Stimulated activated CD8-positive, alpha-beta memory T cell treated with anti-CD3 and anti-CD28 coated beads, Interleukin-4, amount 100 ng/mL, for 1 hour (primary cell): ENCODE measurements around the gene KRT8.
"Not testable (repeated sequence)": the region's sequence is repeated elsewhere in the genome, so short reads cannot be mapped to it uniquely, and the experiment has no call there.

Source experiments
- DNase-seq, 2 donors: peaks; one replicate each; pipeline ENCODE4 v3.0.0-alpha.2; 2020; ENCODE audit warnings: low read depth in 2 of 2, low spot score in 1 of 2

KRT8 gene

DNA sequence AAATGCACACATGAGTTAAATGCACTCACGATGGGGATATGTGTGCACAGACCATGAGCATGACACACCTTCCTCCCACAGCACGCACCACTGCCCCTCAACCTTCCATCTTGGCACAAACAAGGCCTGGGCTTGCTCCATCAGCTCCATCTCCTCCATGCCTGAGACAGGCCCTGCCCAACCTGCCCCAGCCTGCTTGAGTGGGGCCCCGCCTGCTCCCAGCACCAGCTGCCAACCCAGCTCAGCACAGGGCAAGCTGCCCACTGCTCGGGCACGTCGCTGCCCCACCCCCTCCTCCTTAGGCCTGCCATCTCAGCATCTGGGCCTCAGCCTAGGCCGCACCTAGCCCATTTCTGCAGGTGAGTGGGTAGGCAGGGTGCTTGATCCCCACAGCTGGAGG, 28.5 kb downstream of the KRT8 start:
- DNase-seq: no peak

DNA sequence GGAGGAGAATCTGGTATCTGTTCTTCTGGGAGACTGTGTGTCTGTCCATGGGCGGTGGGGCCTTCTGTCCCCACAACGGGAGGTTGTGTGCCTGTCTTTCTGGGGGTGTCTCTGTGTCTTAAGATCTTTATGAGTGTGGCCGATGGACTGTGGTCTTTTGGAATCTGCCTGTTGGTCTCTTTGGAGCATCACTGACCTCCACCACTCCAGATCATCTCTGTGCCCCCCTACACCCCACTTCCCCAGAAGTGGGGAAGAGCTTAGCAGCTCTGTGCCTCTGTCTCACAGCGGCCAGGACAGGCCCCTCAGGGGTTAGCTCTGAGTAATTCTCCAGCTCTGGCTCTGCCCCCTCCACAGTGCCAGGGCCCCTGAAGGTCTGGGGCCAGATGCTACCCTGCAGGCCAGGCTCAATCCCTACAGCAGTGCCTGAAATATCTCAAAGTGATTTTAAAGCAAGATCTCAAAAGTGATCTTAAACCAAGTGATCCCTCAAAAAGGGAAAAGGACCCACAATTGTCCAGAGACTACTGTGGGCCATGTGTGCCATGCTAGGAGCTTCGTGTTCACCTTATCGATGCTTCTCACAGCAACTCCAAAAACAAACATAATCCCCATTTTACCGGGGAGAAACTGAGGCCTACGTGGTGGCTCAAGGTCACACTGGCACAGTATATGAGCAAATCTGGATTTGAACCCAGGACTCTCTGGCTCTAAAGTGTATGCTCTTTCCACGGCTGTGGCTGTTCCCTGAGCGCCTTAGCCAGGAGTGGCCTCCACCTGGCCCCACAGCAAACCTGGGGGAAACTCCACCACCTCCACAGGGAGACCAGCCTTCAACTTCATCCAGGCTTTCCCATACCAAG, 30.1 kb downstream of the KRT8 start:
- no peak for DNase-seq

DNA sequence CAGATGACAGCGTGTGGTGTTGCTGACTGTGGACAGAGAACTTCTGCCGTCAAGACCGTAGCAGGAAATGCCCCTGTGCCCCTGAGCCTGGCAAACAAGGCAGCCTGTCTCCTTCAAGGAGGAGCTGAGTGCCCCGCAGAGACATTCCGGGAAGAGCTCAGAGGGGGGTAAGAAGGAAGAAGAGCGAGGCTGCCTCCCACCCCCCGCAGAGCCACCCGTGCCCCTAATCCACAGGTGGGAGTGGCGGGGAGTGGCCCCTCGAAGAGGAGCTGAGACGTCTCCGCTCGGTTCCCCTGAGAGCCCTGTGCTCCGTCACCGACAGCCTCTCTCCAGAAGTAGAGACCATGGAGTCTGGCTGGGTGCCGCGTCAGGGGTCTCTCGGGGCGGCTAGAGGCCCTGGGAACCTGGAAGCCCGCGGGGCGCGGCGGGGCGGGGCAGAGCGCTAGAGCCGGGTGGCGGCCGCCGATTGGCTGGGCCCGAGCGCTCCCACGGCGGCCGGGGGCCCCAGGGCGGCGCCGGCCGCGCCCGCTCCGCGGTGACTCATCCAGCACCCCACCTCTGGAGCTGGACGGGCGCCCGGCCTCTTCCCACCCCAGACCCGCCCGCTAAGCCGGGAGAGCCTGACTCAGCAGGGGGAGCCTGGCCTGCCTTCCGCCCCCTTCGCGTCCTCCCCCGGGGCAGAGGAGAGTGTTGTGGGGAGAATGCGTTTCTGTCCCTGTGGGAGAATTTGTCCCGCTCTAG, 30.9 kb downstream of the KRT8 start:
- peak in 1 of 2 donors; percentile 37 for DNase-seq

DNA sequence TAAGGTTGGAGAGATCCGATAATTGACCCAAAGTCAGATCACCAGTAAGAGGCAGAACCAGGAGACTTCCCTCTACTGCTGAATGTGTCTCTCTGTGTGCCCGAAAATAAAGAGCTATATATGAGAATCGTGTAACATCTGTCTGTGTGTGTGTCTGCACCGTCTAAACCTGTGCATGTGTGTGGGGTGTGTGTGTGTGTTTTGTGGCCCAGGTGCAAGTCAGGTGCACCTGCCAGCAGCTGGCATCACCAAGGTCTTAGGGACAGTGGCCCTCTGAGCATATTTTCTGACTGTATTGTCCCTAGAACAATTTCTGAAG, 31.4 kb downstream of the KRT8 start:
- no peak for DNase-seq

DNA sequence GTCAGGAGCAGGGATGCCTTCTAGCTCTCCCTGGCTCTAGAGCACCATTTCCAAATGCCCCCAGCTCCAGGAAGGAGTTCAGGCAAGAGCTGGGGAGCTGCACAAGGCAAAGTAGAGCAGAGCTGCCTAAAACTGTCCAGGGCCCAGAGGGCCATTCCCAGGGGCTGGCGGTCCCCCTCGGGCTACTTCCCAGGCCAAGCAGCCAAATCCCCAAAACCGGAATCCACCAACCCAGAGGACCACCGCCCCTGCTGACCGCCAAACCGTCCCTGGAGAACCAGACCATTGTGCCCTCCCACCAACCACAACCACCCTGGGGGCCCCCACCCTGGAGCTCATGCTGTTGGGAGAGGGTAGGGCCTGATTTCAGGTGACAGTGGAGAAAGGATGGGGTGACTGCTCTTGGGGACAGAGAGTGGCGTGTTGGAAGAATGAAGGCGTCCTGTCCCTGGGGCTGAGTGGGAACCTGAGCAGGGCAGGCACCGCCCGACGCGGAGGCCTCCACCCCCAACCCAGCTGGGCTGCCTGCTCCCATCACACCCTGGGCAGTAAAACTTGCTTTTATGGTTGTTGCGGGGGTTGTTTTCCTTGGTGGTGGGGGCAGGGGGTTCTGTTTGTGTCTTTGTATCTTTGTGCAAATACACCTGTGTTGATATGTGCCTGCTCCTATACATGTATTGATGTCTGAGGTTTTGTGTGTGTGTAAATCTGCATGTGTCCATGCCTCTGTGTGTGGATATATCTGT, 32.1 kb downstream of the KRT8 start:
- no peak for DNase-seq

DNA sequence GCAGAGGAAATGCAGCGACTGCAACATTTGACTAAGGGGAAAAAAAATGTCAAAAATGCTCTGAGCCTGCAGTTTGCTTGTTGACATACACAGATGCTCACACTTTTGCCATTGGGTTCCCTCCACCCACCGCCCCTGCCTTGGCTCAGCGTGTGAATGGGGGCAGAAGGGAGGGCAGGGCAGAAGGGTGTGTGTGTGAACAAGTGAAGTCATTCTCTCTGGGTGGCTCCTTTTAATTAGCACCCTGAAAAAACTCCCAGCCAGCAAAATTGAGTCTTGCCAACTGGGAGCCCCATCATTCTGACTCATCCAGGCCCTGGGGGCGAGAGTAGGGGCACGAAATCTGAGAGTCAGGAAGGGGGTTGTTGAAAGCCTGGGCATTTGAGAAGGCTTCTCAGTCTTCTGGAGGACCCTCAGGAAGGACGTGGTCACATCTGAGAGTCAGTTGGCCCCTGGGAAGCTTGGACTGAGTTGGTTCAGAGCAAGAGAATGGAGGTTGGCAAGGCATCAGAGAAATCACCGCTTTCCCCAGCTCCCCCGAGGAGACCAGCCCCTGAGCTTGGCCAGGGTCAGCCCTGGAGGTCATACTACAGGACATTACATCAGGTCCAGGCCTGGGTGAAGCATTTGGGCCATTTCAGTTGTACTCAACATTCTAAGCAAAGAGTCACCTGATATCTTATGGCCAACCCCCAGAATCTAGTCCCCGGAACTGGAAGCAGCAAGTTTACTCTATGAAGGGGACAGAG, 33.4 kb downstream of the KRT8 start:
- DNase-seq: no peak

DNA sequence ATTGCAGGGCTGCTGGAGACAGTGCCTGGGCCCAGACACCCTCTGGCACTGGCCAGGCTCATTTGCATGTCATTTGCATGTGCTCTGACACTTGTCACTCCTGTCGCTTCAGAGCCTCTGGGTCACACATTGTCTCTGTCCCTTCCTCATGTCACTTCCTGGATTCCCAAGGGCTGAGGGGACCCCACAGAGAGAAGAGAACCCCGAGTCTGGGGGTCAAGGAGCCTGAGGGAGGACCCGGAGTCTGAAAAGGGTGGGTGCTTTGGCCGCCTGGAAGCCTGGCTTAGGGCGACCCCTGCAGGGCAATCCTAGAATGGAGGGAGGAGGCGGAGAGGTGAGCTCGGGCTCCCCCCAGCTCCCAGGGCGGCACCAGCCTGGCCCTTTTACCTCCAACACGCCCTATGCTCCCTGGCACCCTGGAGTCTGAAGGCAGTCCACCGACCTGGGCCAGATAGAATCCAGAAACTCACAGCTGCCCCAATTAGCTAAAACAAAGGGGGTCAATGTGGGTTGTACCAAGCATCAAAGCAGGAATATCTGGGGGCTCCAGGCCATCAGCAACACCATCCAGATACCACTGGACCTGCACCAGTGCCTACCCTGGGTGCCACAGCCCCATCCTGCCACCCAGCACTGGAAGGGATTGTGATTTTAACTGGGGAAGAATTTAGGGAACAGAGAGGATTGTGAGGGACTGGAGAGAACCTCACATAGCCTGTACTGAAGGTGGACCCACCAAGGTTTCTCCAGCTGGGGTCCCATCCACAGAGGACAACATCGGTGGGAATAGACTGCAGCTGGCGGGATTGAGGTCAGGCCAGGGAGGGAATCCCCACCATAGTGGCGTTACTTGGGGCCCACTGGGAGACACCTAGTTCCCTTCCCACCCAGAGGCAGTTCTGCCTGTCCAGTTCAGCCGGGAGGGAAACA, 34.2 kb downstream of the KRT8 start:
- DNase-seq: peak; percentile 57 to 70

DNA sequence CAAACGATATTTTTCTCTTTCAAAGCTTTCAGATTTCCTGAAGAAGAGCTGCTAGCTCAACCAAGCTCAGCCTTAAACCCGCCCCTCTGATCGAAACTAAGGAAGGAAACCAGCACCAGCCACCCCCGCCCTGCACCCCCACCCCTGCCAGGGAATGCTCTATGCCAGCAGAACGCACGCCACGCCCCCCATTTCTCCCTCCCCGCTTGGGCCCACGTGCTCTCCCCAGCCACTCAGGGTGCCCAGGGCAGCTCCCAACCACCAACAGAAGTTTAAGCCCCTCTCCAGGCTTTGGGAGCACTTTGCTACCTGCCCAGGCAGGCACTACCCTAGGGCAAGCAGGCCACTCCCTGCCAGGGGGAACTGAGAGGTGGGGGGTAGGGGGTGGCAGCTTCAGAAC, 37.2 kb downstream of the KRT8 start:
- no peak for DNase-seq

DNA sequence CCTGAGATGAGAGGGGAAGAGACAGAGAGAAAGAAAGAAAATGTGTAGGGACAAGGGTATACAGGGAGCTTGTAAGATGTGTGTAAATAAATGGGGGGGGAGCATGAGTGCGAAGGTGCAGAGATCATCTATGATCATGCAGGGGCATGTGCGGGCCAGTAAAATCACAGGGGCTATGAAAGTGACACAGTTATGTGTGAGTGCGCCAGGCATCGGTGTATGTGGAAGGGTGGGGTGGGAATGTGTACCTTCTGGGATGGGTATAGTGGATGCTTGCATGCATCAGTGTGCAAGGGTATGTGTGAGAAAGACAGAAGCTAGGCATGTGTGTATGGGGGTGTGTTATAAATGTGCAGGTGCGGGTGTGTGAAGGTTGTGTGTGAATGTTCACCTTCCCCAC, 37.7 kb downstream of the KRT8 start:
- no peak for DNase-seq

DNA sequence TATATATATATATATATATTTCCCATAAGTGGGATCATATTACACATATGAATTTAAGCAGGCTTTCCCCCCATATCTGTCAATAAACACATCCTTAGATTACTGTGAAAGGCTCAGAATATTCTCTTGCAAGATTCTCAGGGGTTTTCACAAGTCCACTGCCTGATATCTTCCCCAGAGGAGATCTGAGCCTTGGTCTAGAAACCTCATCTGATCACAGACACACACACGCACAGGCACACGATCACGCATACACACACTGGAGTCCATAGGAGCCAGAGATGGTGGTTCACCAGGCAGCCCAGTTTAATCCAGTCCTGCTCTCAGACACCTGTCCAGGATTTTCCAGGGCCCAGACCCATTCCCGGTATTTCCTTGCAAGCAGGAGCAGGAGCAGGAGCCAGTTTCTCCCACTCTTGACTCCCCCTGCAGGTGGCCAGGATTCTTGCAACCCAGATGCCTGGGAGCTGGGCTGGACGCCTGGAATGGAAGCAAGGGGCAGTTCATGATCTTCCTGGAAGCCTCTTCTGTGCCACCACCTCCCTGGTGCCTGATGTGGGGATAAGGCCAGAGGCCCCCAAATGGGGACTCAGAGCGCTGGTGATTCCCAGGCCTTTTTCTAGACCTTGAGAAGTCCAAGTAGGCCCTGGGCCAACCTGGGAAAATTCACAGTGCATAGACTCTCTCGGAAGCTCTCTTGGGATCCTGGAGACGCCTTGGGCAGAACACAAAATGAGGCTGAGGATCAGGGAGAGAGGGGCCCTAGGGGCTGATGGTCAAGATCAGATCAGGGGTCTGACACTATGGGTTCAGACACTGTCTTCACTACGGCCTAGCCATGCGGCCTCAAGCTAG, 39.6 kb downstream of the KRT8 start:
- no peak for DNase-seq

DNA sequence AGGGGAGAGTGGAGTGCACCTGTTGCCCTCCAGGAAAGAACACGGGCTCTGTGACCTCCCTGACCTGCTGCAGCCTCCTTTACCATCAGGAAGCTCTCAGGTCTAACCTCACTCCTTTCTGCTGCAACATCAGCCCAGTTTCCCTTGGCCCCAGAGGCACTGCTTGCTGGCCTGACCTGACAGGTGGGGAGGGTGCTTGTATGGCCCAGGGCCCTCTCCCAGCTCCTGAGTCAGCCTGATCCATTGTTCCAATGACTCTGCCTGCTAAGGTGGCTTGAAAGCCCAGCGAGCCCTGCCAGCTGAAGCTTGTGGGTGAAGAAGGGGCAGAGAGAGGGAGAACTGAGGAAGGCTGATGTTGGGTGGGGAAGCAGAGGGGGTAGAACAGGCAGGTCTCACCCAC, 42.9 kb downstream of the KRT8 start:
- DNase-seq: no peak

DNA sequence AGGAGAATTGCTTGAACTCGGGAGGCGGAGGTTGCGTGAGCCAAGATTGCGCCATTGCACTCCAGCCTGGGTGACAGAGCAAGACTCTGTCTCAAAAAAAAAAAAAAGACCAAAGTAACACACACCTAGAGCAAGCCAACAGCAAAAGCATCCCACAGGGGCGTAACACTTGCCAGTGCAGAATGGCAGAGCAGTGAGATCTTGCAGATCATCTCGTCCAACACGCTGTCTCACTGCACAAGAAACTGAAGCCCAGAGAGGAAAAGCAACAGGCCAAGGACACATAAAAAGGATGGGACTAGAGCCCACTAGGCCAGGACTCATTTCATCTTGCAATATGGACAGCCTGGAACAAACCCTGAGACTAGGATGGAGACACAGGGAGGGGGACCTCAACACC, 43.4 kb downstream of the KRT8 start:
- DNase-seq: no peak

DNA sequence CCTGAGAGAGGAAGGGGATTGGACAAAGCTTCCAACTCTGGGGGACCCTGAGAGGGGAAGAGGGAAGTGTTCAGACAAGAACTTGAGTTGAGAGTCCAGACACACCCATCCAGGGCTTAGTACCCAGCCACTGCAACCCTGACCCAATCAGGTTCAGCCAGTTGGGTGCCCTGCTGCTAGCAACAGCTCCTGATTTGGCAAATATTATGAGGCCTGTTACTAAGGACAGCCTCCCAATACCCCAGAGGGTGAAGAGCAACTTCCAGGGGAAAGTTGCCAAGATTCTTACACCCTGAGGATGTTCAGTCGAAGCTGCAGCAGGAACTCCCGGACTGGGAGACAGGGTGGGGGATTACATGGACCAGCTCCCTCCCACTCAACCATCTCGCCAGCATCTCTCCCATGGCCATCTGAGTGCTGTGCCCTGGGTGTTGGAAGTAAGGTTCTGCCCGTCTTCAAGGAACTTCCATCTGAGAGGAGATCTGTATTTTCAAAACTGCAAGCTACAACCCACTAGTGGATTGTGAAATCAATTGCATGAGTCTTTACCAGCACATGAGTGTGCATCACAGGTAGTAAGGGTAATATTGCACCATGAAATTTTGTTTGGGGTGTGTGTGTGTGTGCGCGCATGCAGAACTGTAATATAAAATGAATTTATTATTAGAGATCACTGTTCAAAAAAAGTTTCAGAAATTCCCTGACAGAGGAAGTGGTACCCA, 44.6 kb downstream of the KRT8 start:
- no peak for DNase-seq

DNA sequence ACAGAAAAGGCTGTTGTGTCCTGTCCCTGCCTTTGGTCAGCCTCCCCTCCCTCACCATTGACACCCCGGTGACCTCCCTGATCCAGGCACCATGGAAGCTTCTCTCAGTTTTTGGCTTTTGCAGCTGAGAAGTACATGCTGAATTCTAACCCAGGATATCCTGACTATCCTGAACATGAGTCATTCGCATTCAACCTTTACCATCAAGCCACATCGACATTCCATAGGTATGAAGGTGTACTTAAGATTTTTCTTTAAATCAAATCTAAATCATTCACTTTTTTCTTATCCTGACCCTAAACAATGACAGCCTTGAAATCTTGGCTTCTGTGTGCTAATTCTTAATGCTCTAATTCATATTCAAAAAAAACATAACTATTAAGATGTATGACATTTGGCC, 47.4 kb downstream of the KRT8 start:
- no peak for DNase-seq

DNA sequence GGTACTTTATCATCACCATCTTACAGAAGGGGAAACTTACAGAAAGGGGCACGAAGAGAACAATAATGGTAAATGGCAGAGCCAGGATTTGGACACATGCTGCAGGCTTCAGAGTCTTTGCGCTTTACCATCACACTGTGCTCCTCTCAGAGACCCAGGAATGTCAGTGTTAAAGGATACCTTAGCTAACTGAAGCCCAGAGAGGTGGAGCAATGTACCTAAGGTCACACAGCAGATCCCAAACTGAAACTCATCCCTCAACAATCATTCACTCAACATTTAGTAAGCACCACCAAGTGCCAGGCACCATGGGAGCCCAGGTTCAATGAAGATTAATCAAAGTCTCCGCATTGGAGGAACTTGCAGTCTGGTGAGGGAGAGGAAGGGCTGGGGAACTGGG, 48.1 kb downstream of the KRT8 start:
- no peak for DNase-seq

DNA sequence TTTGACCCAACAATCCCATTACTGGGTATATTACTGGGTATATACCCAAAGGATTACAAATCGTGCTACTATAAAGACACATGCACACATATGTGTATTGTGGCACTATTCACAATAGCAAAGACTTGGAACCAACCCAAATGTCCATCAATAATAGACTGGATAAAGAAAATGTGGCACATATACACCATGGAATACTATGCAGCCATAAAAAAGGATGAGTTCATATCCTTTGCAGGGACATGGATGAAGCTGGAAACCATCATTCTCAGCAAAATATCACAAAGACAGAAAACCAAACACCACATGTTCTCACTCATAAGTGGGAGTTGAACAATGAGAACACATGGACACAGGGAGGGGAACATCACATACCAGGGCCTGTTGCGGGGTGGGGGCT, 48.8 kb downstream of the KRT8 start:
- DNase-seq: not testable (repeated sequence)

DNA sequence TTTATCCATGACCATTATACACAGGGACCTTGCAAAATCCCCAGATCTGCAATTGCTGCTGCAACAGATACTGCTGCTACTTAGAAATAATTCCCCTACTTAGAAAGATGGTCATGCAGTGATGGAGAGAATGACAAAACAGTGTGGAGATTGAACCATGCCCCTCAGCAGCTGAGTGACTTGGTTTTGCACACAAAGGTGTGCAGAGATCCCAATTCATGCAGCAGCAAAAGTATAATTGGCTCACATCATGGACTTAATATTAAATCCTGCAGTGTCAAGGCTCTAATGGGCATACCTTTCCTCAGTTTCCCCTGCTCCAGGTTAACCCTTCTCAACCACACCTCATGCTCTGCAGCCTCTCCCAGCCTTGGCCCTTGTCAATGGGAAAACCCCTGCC, 53.1 kb downstream of the KRT8 start:
- DNase-seq: no peak

DNA sequence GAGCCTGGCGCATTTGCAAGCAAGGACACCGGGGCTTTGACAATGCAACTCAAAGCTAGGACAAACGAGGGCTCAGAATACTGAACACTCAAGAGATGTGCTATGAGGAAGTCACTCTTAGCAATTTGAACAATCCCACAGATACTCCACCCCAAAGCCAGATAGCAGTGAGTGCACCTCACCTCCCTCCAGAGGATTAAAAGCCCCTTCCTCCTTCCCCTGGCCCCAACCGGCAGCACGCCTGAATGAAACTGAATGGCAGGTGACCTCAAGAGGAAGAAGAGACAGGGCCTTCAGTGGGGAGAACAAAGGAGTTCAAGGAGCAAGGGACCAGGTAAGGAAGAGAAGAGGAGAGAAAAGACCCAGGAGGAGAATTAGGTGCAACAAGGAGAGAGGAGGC, 54.2 kb downstream of the KRT8 start:
- DNase-seq: no peak

DNA sequence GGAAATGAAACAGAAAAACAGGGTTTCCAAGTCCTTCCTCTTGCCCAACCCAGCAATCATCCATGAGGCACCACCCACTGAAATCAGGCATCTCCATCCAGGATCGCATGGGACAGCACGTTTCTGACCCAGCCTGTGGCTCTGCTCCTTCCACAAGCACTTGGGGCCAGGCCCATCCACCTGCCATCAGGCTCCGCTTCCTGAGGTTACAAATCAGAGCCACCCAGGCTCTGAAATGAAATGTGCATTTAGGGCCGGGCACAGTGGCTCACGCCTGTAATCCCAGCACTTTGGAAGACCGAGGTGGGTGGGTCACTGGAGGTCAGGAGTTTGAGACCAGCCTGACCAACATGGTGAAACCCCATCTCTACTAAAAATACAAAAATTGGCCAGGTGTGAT, 55.4 kb downstream of the KRT8 start:
- no peak for DNase-seq
